HG03039 (cell line): ENCODE data around the gene CARD9.
"Not testable (repeated sequence)": the region's sequence is repeated elsewhere in the genome, so short reads cannot be mapped to it uniquely, and the experiment has no call there.

ENCODE experiments used
- ATAC-seq: cut with Tn5 transposase; IDR thresholded peaks from one replicate; pipeline ENCODE4 v1.9.1; 2021; ENCODE audit warnings: mild to moderate bottlenecking, moderate library complexity; ENCODE audit not compliant: unreplicated experiment

CARD9 gene

GRCh38 chr9:136364942-136365774 lies 8.3 kb downstream of the CARD9 start:
- ATAC-seq = no peak

- no peak for ATAC-seq
Measured at GRCh38 chr9:136363949-136364748, 9.3 kb downstream of the CARD9 start.

GRCh38 chr9:136363106-136363948 lies 10.1 kb downstream of the CARD9 start, which contains the start of gene DNLZ:
TSS of gene DNLZ (minus strand) at chr9:136363744. CDS start at chr9:136363714, 30 bp downstream.
- peak; percentile 60 for ATAC-seq

GRCh38 chr9:136362450-136362784 lies 11.1 kb downstream of the CARD9 start:
- no peak for ATAC-seq

DNA sequence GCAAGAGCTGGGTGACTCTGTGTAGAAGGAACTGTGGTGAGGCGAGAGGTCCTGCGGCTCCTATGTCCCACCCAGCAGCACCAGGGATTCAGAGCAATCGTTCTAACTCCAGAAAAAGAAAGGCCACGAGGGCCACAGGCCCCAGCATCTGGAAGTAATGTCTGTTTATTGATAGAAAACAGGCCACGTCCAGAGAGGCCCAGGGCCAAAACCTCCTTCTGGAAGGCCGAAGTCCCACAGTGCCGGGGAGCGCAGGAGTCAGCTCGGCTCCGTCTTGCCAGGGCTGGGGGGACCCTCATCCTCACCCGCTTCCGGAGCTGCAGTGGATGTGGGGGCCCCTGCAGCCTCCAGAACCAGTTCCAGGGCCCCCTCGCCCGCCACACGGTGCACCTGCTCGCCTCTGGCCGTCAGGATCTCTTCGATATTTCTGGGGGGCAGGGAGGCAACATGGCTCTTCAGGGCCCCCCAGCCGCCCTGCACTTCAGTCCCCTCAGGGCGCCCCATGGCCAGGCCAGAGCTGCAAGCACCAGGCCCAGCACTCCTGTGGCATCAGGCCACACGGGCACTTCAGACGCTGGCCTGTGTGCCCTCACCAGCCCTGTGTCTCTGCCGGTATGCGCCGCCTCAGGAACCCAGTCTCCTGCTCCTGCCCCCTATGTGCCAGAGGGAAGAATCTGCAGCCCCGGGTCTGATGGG lies 11.6 kb downstream of the CARD9 start:
- ATAC-seq = no peak

DNA sequence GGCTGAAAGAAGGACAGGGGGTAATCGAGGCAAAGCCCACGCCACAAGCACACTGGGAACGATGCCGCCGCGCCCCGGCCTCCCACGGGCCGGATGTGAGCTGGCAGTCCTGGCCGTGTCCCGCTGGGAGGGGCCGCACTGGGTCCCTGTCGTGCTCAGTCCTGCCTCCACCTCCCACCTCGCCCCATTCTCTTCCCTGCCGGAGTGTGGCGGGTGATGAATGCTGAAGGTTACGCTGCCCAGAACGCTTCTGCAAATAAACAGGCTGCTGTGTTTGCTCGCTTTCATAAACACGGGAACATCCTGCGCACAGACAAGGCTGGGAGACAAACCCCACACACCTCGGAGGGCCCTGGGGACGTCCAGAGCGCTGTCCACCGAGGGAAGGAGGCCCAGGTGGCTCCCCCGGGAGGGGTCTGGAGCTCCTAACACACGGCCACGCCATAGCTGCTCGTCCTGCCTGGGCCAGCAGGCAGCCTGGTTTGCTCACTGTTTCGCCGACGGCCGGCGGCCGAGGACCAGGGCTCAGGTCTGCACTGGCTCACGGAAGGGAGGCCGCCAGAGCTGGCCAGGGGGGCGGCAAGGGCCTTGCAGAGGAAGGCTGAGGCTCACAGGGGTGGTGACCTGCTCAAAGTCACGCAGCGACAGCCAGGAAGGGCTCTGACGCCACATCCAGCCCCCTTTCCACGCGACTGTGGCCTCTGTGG lies 12.3 kb downstream of the CARD9 start:
- ATAC-seq = no peak

GRCh38 chr9:136359774-136360718 lies 13.4 kb downstream of the CARD9 start:
- ATAC-seq = no peak

DNA sequence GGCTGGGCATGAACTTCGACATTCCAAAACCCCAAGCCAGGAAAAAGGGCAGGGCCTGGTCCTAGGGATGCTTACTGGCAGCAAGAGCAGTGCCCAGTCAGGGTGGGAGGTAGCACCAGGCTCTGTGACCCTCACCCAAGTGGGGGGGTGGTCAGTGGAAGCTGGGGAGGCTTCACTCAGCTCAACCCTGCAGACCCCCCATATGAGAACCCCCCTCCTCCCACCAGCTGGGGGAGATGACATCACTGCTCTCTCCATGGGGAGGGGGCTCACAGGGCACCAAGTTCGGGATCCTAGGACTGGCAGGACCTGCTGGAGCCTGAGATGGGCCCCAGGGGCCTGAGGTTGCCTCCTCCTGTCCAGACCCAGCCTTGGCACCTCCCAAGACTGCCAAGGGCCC lies 14.6 kb downstream of the CARD9 start:
- ATAC-seq = no peak

DNA sequence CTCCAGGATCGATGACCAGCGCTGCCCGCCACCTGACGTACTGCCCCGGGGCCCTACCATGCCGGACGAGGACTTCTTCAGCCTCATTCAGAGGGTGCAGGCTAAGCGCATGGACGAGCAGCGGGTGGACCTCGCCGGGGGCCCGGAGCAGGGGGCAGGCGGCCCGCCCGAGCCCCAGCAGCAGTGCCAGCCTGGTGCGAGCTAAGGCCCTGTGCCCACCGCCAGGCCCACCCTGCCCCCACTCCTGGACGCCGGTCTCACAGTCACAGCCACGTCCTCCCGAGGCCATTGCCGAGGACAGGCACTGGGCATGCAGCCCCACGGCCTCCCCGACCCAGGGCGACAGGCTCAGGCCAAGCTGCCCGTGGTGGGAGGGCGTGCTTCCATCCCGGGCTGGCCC lies 15.5 kb downstream of the CARD9 start:
- no peak for ATAC-seq

- no peak for ATAC-seq
Measured at GRCh38 chr9:136357202-136357725, 16.2 kb downstream of the CARD9 start.

GRCh38 chr9:136355616-136356557 lies 17.6 kb downstream of the CARD9 start:
- no peak for ATAC-seq

DNA sequence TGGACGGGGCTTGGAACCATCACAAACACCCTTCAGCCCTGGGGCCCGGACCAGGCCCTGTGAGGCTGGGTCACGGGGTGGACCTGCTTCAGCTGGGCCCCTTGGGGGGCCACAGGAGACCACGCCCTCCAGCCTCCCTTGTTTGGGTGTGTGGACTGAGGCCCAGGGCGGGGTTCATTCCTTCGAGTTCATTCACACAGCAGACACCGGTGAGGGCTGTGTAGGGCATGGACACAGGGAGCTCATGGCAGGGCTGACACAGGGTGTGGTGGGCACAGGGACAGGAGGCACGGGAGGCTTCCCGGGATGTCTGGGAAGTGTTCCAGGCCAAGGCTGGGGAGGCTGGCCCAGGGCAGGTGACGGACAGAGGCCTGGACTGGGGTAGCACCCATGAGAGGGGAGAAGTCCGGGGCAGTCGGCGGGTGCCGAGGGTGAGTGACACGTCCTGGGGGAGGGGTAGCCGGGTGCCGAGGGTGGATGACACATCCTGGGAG lies 18.8 kb downstream of the CARD9 start:
- no peak for ATAC-seq

DNA sequence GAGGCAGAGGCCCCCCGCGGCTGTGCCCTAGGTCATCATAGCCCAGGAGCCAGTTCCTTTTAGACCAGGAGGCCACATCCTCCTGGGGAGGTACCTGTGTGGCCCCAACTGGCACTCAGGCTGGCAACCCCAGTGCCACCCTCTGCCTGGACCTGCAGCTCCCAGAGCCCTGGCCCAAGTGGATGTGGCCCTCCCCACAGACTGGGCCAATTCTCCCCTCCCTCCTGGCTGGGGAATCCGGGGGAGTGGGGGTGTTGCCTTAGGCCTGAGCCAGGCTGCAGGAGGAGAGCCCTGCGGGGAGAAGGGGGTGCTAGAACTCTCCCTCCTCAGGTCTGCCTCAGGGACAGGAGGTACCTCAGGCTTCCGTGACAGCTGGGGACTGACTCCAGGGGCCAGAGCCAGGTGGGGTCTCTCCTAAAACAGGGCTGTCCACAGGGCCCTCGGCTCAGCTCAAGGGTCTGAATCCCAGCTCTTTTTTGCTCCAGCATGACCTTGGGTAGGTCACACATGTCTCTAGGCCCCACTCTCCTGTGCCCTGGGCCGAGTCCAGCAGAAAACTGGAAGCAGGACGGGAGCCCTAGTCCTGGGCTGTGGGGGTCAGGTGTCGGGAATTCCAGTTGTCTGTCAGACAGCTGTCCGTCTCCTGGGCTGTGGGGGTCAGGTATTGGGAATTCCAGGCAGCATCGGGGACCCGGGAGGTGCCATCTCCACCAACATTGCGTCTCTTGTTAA lies 19.5 kb downstream of the CARD9 start:
- no peak for ATAC-seq

- no peak for ATAC-seq
Measured at GRCh38 chr9:136353088-136353487, 20.4 kb downstream of the CARD9 start.

GRCh38 chr9:136352682-136353081 lies 20.8 kb downstream of the CARD9 start:
- ATAC-seq = no peak

DNA sequence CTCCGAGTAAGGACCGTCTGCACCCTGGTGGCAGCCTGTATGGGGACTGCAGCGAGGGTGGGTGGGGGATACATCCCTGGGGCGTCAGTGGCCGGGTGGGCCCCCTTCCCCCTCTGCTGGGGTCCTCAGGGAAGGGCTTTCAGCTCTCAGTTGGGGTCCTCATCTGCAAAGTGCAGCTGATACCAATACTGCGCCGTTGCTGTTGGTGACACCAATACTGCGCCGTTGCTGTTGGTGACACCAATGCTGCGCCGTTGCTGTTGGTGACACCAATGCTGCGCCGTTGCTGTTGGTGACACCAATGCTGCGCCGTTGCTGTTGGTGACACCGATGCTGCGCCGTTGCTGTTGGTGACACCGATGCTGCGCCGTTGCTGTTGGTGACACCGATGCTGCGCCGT lies 21.6 kb downstream of the CARD9 start:
- not testable (repeated sequence) for ATAC-seq
